ENCODE results near the gene PDS5A.
"Not testable (repeated sequence)": the region's sequence is repeated elsewhere in the genome, so short reads cannot be mapped to it uniquely, and the experiment has no call there.

Gene PDS5A

GRCh38 chr4:39963656-39964055 lies 14.1 kb downstream of the PDS5A start:
- DNase-seq = no peak

GRCh38 chr4:39961311-39961877 lies 16.3 kb downstream of the PDS5A start:
- no peak for DNase-seq

DNA sequence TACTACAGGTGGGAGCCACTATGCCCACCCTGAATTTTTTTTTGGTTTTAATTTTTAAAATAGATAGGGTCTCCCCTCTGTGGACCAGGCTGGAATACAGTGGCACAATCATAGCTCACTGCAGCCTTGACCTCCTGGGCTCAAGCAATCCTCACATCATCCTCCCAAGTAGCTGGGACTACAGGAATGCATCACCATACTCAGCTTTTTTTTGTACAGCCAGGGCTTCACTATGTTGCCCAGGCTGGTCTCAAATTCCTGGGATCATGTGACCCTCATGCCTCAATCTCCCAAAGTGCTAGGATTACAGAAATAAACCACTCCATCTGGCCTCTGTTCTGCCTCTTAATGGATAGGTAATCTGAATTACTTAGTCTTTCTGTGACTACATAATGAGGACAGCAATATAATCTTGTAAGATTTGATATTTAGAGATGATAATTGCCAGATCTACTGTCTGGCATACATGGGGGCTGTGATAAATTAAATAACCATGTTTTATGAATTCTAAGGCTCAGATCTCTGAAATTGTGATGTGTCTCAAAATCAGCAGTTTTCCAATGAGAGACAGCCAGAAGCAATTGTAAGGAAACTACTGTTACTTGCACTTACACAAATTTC lies 26.7 kb downstream of the PDS5A start:
- peak; percentile 68 for DNase-seq

- DNase-seq = no peak
Measured at GRCh38 chr4:39947963-39948362, 29.7 kb downstream of the PDS5A start.

- DNase-seq = no peak
Measured at GRCh38 chr4:39947417-39947816, 30.3 kb downstream of the PDS5A start.

GRCh38 chr4:39944245-39944644 lies 33.5 kb downstream of the PDS5A start:
- DNase-seq = not testable (repeated sequence)

DNA sequence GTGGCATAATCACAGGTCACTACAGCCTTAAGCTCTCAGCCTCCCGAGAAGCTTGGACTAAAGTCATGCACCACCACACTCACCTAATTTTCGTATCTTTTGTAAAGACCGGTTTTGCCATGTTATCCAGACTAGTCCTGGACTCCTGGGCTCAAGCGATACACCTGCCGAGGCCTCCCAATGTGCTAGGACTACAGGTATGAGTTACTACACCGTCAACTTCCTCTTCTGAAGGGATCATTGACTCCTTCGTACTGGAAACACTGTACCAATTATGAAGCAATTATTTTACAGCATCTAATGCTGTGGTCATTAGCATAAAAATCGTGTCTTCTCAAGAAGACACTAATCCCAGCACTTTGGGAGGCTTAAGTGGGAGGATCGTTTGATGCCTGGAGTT lies 35.2 kb downstream of the PDS5A start:
- peak; percentile 13 for DNase-seq

DNA sequence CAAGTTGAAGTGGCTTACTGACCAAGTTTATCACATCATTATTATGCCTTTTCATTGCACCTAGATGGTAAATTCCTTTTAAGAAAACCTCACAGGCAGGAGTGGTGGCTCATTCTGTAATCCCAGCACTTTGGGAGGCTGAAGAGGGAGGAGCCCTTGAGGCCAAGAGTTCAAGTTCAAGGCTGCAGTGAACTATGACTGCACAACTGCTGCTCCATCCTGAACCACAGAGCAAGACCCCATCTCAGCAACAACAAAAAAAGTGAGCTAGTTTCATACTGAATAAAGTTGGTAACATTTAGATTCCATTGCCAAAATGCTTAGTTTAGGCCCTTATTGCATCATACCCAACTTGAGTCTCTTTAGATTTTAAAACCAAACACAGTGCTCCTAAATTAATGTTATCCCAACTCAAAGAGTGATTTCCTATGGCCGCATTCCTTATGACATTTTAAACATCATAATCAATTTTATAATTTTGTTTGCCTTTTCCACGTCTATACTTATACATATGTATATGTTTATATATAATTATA lies 36.0 kb downstream of the PDS5A start:
- no peak for DNase-seq

DNA sequence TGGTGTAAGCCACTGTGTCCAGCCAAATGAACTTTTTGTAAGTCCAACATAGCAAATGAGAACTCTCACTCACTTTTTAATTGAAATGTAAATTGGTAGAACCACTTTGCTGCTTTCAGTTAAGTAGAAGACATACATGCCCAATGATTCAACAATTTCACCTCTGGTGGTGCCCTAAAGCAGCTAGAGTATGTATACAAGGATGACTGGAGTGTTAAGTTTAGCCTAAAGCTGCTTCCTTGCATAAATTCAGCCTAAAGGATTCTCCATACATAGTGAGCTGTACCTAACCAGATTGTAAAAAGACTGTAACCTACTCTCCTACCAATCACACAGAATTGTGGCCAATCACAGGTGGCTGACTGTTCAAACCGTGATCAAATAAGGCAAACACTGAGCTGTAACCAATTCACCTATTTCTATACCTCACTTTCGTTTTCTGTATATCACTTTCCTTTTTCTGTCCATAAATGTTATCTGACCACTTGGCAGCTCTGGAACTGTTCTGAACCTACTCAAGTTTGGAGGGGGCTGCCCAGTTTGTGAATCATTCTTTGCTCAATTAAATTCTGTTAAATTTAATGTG lies 39.9 kb downstream of the PDS5A start:
- DNase-seq = no peak

DNA sequence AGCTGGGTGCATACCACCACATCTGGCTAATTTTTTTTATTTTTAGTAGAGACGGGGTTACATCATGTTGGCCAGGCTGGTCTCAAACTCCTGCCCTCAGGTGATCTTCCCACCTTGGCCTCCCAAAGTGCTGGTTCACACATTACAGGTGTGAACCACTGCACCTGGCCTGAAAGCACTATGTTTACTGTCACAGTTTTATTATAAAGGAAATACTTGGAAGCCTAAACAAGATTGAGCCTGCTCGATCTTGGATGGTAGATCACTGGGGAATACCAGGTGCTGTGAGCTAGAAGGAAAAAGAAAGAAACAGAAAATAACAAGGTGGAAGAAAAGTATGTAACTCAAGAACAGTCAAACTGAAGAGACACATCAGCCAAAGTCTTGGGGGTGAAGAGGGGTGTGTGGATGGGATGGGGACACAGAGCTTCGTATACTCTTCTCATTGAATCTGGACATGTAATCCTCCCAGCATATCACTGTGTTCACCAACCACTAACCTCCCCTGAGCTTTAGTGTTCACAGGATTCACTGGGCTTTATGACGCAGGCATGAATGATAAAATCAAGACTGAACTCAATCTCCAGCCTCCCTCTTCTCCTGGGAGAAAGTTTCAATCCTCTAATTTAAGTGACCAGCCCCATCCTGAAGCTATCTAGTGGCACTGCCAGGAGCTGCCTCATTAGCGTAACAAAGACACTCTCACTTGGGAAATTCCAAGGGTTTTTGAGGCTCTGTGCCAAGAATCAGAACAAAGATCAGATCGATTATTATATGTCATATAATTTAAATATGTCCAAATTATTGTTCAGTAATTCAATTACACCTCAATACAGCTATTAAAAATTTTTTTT lies 40.9 kb downstream of the PDS5A start:
- no peak for DNase-seq

DNA sequence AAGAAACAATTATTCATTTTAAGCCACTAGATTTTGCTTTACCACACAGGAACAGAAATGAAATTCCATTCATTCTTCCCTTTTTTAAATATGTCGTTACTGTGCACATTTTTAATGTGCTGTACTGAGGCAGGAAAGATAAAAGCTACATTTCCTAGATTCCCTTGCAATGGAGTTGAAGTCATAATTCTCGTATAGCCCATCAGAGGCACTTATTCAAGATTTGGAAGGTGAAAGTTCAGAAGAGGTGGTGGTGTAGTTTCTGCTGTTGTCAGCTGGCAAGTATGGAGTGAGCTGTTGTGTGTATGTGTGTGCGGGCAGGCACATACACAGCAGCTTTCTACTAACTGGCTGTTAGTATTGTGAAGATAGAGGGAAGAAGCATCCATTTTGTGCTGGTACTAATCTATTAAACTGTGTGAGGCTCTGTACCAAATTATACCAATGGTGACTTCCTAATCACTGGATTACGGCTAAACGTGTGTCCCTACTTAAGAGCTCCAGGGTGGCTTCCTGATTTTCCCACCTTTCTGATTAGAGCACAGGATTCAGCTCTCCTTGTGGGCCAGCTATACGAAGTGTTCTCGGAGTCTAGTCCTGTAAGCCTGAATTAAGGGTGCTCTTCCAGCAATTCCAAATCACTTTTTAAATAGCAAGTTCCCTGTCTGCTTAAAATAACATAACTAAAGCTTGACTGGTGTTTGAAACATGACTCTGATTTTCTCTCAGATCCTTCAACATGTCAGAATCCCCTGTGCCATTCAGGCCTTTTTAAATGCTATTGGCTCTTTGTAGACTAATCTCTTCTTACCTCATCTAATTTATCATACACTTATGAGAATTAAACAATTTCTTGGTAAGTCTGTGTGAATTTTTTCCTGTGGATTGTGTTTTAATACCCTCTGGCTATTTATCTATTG lies 43.8 kb downstream of the PDS5A start:
- peak; percentile 69 for DNase-seq

DNA sequence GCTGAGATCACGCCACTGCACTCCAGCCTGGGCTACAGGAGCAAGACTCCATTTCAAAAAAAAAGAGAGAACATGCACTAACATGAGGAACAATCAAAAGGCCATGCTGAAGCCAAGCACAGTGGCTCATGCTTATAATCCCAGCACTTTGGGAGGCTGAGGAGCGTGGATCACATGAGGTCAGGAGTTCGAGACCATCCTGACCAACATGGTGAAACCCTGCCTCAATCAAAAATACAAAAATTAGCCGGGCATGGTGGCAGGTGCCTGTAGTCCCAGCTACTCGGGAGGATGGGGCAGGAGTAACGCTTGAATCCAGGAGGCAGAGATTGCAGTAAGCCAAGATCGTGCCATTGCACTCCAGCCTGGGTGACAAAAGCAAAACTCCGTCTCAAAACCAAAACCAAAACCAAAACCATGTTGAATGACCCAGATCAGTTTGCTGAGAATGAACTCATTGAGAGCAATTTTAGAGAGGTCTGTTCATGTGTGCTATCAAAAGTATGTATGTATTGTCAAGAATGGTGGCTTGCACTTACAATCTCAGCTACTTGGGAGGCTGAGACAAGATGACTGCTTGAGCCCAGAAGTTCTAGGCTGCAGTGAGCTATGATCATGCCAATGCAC lies 44.8 kb downstream of the PDS5A start:
- DNase-seq = no peak

GRCh38 chr4:39931441-39931901 lies 46.2 kb downstream of the PDS5A start:
- no peak for DNase-seq

GRCh38 chr4:39928538-39928937 lies 49.2 kb downstream of the PDS5A start:
- peak; percentile 51 for DNase-seq

DNA sequence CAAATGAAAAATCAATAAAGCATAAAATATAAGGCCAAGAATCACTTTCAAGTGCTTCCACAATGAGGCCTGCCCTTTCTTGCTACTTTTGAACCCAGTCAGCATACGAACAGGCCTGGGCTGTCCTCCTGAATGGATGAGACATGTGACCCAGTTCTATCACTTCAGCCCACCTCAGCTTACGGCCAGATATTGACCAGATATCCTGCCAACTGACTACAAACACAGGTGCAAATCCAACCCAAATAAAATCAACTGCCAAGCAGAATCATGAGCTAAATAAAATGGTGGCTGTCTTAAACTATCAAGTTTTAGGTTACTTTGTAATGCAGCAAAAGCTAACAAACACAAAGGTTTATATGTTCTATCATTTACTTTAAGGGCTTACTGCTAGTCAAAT lies 53.7 kb downstream of the PDS5A start:
- no peak for DNase-seq

GRCh38 chr4:39922399-39922798 lies 55.3 kb downstream of the PDS5A start:
- DNase-seq = no peak

DNA sequence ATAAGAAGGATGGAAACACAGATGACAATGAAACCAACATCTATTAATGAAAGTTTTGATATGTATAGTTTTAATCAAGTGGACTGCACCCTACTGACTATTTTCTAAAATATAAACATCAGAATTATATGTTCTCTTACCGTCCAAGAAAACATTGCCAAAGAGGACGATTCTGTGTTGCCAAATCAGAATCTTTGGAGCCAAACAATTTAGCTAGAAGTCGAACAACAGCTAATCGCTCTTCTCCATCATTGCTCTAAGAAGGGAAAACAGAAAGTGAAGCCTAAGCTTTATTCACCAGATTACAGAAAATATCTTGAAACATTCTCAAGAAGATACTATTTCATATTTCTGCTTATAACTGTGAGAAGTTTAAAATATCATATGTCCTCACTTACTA lies 64.2 kb downstream of the PDS5A start:
- DNase-seq = no peak

- DNase-seq = no peak
Measured at GRCh38 chr4:39910064-39910463, 67.6 kb downstream of the PDS5A start.

- no peak for DNase-seq
Measured at GRCh38 chr4:39908284-39908683, 69.4 kb downstream of the PDS5A start.

DNA sequence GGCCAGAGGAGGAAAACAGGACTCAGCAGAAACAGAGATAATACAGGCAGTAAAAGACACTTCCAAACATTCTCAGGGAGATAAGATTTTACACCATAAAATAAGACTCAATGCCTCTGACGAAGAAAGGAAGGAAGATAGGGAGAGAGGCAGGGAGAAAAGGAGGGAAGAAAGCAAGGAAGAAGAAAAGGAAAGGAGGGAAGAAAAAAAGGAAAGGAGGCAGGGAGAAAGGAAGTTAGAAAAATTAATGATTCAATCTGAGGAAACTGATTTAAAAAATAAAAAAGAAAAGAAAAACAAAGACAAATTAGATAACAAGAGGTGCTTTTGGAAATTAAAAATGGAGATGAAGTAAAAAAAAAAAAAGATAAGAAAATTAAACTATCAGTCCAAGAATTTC lies 72.1 kb downstream of the PDS5A start:
- no peak for DNase-seq

DNA sequence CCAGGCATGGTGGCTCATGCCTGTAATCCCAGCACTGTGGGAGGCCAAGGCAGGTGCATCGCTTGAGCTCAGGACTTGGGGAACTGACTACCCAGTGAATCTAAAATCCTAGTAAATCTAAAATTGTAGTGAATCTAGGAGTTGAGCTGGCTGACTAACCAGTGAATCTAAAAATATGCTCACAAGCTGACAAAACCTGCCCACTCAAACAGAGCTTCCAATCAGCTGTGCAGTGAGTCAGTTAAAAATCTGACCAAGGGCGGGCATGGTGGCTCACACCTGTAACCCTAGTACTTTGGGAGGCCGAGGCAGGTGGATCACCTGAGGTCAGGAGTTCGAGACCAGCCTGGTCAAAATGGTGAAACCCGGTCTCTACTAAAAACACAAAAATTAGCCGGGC lies 72.7 kb downstream of the PDS5A start:
- DNase-seq = not testable (repeated sequence)

DNA sequence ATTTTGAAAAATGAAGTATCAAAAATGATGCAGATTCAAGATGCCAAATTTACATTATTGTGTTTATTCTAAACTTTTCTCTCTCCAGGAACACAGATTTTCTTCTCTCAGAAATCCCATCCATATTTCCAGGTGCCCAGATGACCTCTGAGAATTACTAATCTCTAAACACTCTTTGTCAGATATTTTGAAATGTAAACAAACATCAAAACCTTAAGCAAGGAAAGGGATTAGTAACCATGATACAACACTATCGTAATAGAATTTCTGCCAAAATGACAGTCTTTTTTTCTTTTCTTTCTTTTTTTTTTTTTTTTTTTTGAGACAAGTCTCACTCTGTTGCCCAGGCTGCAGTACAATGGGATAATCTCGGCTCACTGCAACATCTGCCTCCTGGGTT lies 76.7 kb downstream of the PDS5A start:
- DNase-seq = no peak

Data from NCI-H82 (cell line).